Bronchial epithelial cell (primary cell): Measurements from ENCODE around the gene MAPKAPK2. TPM values are rescaled to one million over a fixed set of nuclear protein-coding genes. Genes with fewer than 3 reads are reported as not detected.

Source experiments
- DNase-seq: peaks from one replicate; pipeline ENCODE4 v3.0.0-alpha.2; 2010; ENCODE audit warnings: low read depth
- FAIRE-seq: peaks from 2 replicates; lab custom pipeline; 2011; peaks lifted over from hg19 to GRCh38; lab: Jason Lieb, UNC
- H3K27me3 ChIP-seq: 2 replicates; pipeline ENCODE4 v1.5.1; 2011; ENCODE audit warnings: low read length; ENCODE audit not compliant: control insufficient read depth, insufficient read depth
- H3K36me3 ChIP-seq: 2 replicates; pipeline ENCODE4 v1.5.1; 2011; ENCODE audit warnings: low read length; ENCODE audit not compliant: control insufficient read depth, insufficient read depth
- H3K4me3 ChIP-seq: 2 replicates; pipeline ENCODE4 v1.5.1; 2011; ENCODE audit warnings: mild to moderate bottlenecking, low read depth, low read length, control low read depth
- CTCF ChIP-seq: IDR thresholded peaks from 2 replicates; pipeline ENCODE4 v1.5.1; 2011; ENCODE audit warnings: mild to moderate bottlenecking, moderate library complexity, low read length, control low read depth, inconsistent platforms; ENCODE audit not compliant: insufficient read depth, severe bottlenecking
- total RNA-seq: library from RNA; depleted of rRNA; stranded (reverse); fragments of >200 nt; gene quantifications from 2 replicates; pipeline ENCODE4 v1.2.1, GENCODE V29; 2014

MAPKAPK2 gene
- total RNA-seq, 1 donor from 2014 or later: 23.2 TPM

GRCh38 chr1:206782448-206782847 lies 97.7 kb downstream of the MAPKAPK2 start:
- DNase-seq: no peak
- Histone ChIP-seq H3K4me3 (no peak overlapping the region), H3K27me3 (peaks cover 4% of the 10 kb centered on the region), H3K36me3 (no peaks in the 10 kb centered on the region)
- no peak for TF ChIP-seq CTCF
- FAIRE-seq: no peak

GRCh38 chr1:206783506-206783905 lies 98.8 kb downstream of the MAPKAPK2 start:
- H3K27me3 ChIP-seq: peaks cover 2% of the 10 kb centered on the region
- no peak for FAIRE-seq
- H3K4me3 ChIP-seq: no peak overlapping the region
- DNase-seq: no peak
- no peaks in the 10 kb centered on the region for H3K36me3 ChIP-seq
- TF ChIP-seq CTCF: no peak

Other genes starting within 250 kb of the MAPKAPK2 start
- gene IKBKE, start 214.4 kb upstream of the MAPKAPK2 start, total RNA-seq: 2.9 and 5.8 TPM in 2 replicates
- gene RASSF5, start 177.4 kb upstream of the MAPKAPK2 start, total RNA-seq: 3.4 and 4.6 TPM in 2 replicates
- 52.0 and 56.1 TPM in 2 replicates for gene EIF2D, start 72.4 kb upstream of the MAPKAPK2 start, total RNA-seq
- 51.0 and 58.2 TPM in 2 replicates for gene DYRK3, start 49.4 kb upstream of the MAPKAPK2 start, total RNA-seq
- 0.13 TPM in 1 of 2 replicates, not detected in the other for gene IL19, start 85.9 kb downstream of the MAPKAPK2 start, total RNA-seq
- not detected in 2 replicates for gene IL10, start 87.6 kb downstream of the MAPKAPK2 start, total RNA-seq
- 0.53 TPM in 1 of 2 replicates, not detected in the other for gene IL20, start 180.7 kb downstream of the MAPKAPK2 start, total RNA-seq
- gene IL24, start 212.5 kb downstream of the MAPKAPK2 start, total RNA-seq: 0.13 and 0.26 TPM in 2 replicates
- 0.38 TPM in 1 of 2 replicates, not detected in the other for gene FCMR, start 237.0 kb downstream of the MAPKAPK2 start, total RNA-seq